ENCODE results near the gene BRINP2. TPM values are rescaled to one million over a fixed set of nuclear protein-coding genes. Genes with fewer than 3 reads are reported as not detected.

BRINP2 gene
- total and polyA plus RNA-seq, 2 of the 8 experiments (the other 6 are each of a cell fraction or from before 2014, with no cell fraction given), result 0.39 to 0.42 TPM

GRCh38 chr1:177200290-177200689 lies 29.5 kb downstream of the BRINP2 start (continued):
- TF ChIP-seq CHD7 (IDR thresholded peaks at IDR 0.05; ENCODE audit: insufficient replicate concordance, low read length), result no peak
- TF ChIP-seq HDAC2 (IDR thresholded peaks at IDR 0.05; ENCODE audit: borderline replicate concordance in 1 of 2, low read depth in 2 of 2, low read length in 2 of 2), result no peak
- TF ChIP-seq TCF12 (IDR thresholded peaks at IDR 0.05; ENCODE audit: low read depth, low read length), result no peak
- TF ChIP-seq FOSL1 (IDR thresholded peaks at IDR 0.05; ENCODE audit: insufficient read depth, low read depth, low read length), result no peak
- TF ChIP-seq POLR2AphosphoS5 (IDR thresholded peaks at IDR 0.05; ENCODE audit: low read depth, low read length), result no peak

All from H1 (cell line).